GM12892 (cell line): Measurements from ENCODE around the gene DNAJC7.

ENCODE experiments used
- DNase-seq: peaks from one replicate; pipeline ENCODE4 v3.0.0; 2011; ENCODE audit not compliant: insufficient read length
- FAIRE-seq: peaks from 2 replicates; lab custom pipeline; 2011; peaks lifted over from hg19 to GRCh38; lab: Jason Lieb, UNC
- POLR2A ChIP-seq: IDR thresholded peaks from 2 replicates; pipeline ENCODE4 v1.6.1; 2011; ENCODE audit warnings: low read depth, low read length, control low read depth
- POLR2AphosphoS5 ChIP-seq: IDR thresholded peaks from 2 replicates; pipeline ENCODE4 v1.6.1; 2011; ENCODE audit warnings: low read depth, low read length, control low read depth
- TAF1 ChIP-seq: IDR thresholded peaks from 2 replicates; pipeline ENCODE4 v1.6.1; 2011; ENCODE audit warnings: low read depth, mild to moderate bottlenecking, control low read depth, low read length, borderline replicate concordance

Gene DNAJC7

DNA sequence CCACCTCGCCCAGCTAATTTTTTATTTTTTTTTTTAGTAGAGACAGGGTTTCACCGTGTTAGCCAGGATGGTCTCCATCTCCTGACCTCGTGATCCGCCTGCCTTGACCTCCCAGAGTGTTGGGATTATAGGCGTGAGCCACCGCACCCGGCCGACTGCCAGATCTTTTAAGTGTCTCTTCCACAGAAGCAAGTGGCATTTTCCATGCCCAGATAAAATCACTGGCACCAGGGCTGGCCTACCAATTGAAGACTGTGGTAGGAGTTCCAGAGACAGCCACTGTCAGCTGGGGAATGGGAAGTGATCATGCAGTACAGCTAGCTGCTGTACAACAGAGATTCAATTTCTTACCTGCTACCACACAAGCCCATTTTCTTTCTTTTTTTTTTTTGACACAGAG lies 32.8 kb downstream of the DNAJC7 start:
- DNase-seq, result no peak
- TF ChIP-seq TAF1 (no peak), POLR2AphosphoS5 (no peak), POLR2A (no peak)
- FAIRE-seq, result no peak

DNA sequence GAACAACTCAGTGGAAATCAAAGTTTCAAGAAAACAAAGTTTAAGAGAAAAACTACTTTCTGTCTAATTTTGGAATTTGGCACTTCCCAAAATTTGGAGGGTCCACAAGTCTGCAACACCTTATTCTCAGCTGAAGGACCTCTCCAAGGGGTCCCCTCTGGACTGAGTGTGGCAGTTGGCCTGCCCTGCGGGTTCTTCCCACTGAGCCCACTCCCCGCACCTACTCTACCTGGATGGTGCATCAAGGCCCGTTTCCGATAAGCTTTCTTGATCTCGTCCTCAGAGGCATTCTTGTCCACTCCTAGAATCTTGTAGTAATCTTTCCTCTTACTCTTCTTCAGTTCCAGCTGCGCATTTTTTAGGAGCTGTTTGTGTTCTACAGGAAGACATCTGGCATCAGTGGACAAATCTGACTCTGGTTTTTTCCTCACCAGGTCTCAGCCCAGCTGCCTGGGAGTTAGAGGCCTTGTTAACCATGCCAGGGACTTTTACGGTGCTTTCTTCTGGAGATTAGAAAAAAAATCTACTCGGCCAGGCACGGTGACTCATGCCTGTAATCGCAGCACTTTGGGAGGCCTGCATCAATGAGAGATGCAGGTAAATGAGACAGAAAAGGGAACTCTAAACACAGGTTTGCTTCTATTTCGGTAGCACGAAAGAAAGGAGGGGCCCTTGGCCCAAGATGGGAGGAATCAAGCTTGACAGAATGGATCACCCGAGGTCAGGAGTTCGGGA lies 35.0 kb downstream of the DNAJC7 start:
- DNase-seq, result no peak
- no peak for TF ChIP-seq POLR2AphosphoS5
- no peak for TF ChIP-seq POLR2A
- no peak for TF ChIP-seq TAF1
- FAIRE-seq, result no peak

DNA sequence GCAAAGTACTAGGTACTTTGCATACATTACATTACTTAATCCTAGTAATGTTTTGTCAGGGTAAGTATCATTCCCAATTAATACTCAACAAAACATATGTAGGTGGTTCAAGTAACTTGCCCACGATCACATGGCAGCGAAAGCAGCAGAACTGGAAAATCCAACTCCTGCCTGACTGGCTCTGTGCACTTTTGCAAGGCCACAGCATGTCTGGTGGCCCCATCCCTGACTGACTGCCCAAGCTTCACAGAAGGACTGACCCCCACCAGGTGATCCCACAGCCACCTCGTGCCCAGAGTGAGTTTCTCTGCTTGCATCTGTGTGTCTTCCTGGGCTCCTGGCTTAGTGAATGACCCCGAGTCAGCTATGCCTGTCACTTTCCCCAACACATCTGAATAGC lies 39.2 kb downstream of the DNAJC7 start:
- FAIRE-seq, result no peak
- no peak for DNase-seq

DNA sequence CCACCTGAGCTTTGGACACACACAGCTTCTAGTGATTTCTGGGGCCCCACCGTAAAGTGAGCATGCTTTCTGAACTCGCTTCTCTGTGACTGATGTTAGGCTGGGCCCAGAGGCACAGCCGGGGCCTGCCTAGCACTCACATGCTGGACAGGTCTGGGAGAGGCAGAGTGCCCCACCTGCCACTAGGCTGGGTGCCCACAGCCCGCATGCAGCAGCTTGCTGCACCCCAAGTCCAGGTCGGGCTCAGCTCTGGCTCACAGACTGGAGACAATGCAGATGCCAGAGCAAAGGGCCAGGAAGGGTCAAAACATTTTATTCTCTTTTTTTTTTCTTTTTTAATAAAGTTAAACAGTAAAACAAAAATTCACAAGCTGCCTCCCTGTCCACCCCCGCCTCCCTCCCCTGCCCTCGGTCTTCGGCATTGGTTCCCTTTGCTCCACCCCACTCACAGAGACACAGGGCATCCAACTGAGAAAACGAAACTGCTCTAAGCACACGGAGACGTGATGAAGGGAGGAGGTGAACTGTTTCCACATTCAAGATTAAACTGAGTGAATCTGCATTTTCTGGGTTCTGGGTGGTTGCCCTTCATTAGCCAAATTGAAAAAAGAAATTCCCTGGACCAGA lies 41.0 kb downstream of the DNAJC7 start:
- no peak for FAIRE-seq
- TF ChIP-seq POLR2A (no peak), POLR2AphosphoS5 (0 out of 2 replicates have a peak, but pooled peaks have one; percentile 17), TAF1 (no peak)
- DNase-seq, result no peak

More for the DNA sequence above, 39.2 kb downstream of the DNAJC7 start:
- no peak for TF ChIP-seq POLR2A
- TF ChIP-seq TAF1, result no peak
- TF ChIP-seq POLR2AphosphoS5, result no peak

DNA sequence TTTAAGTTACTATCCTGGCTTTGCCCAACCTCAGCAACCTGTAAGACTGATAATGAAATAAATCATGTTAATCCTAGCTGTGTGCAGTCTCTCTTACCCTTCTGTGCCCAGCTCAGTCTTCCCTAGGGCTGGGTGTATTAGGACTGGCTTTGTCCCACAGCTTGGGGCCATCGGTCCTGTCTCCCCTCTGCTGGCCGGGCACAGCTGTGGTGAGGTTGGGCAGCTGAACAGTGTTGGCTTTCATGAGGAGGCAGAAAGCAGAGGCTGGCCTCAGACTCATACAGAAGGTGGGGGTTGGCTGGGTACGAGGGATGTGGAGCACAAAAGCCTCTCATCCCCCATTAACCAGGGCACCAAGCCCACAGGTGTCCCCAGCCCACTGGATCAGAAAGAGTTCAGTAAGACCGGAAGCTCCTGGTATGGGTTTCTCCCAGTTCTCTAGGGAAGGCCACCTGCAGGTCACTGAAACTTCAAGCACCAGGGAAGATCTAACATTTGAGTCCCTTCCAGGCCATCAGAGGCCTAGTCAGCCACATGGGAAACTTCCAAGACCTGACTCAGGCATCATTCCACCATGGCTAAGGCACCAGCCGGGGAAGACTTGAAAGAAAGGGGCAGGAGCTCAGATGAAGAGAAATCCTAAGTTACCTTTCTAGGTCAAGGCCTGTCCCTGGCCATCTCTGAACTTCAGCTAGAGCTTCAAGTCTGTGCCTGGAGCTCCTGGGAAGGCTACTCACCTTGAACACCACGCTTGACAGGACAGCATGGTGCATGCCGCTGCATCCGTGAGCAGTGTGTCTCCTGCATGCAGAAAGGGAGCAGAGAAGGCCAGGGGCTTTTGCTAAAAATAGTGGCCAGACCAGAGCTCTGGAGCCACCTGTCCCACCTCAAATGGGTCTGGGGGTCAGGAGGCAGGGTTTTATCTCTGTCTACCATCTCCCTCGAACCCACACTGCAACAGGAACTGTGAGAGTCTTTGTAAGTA lies 41.8 kb downstream of the DNAJC7 start:
- FAIRE-seq, result no peak
- DNase-seq, result no peak
- 0 out of 2 replicates have a peak, but pooled peaks have one; percentile 22 for TF ChIP-seq POLR2AphosphoS5
- TF ChIP-seq TAF1, result no peak

DNA sequence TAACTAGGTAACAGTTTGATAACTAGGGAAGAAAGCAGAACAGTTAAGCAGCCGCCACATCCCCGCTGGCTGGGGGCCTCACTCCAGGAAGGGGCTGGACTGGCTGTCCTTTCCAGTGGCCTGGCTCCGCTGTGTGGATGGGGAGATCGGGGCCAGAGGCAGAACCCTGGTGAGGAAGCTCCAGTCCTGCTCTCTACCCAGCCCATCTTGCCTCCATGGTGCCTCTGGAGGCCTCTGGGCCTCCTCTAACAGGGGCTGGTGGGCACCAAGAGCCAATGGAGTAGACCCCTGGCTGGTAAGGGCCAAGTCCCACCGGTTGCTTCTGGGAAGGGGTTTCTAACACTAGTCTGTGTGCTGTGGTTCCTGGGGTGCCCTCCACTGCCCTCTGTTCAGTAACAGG lies 42.6 kb downstream of the DNAJC7 start:
- FAIRE-seq (no peak), DNase-seq (no peak)
- TF ChIP-seq TAF1, result no peak
- no peak for TF ChIP-seq POLR2AphosphoS5
- no peak for TF ChIP-seq POLR2A

DNA sequence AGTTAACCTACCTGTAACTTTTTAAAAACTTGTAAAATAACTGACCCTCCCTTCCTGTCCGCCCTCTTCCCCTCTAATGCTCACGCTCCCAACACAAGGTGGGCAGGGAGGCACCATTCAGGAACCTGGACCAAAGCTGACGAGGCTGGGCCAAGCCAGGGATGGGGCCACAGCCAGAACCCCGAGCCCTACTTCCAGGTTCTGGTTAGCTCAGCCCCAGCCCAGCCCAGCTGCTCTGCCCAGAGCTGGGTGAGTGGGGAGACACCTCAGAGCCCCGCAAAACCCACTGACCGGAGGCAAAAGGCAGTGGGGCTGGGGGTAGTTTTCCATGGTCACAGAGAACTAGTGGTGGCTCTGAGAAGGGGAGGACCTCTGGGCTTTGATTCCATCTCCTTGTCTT lies 43.2 kb downstream of the DNAJC7 start:
- no peak for FAIRE-seq
- DNase-seq, result no peak
- no peak for TF ChIP-seq TAF1
- TF ChIP-seq POLR2A, result no peak
- no peak for TF ChIP-seq POLR2AphosphoS5

DNA sequence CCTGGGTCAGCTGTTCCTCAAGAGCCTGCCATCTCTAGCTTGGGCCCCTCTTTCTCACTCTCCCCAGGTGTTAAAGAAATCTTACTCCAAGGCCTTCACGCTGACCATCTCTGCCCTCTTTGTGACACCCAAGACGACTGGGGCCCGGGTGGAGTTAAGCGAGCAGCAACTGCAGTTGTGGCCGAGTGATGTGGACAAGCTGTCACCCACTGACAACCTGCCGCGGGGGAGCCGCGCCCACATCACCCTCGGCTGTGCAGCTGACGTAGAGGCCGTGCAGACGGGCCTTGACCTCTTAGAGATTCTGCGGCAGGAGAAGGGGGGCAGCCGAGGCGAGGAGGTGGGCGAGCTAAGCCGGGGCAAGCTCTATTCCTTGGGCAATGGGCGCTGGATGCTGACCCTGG lies 43.8 kb downstream of the DNAJC7 start:
- no peak for TF ChIP-seq TAF1
- TF ChIP-seq POLR2AphosphoS5, result no peak
- TF ChIP-seq POLR2A, result no peak
- FAIRE-seq, result no peak
- DNase-seq, result no peak

DNA sequence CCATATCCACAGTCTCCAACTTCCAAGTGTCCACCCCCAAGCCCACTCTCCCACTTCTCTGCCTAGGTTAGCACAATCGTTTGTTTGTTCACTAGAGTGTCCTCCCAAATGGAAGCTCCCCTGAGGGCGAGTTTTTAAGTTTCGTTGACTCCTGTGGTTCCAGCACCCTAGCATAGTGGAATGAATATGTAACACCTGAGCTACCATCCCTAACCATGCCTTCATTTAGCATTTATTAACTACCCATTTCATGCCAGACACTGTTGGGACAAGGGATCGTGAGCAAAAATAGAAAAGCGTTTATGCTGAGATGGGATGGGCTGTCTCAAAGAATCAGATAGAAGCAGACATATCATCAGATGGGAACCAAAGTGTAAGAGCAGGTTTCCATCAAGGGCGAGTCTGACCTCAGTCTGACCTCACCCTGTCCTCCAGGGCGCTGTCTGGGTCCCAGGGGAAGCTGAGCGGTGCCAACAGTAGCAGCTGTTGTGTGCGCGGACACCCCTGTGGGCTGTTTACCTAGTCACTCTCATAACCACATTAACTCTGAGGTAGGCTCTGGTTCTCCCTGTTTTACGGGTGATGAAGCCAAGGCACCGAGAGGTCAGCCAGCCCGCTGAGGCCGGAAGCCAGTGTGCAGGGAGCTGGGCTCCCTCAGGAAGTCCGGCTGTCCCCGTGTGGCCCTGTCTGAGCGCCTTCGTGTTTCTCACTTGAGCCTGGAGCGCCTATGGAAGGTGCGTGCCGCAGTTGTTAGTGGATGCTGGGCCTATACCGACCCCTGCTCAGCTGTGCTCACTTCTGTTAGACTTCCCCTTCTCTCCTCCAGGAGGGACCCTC lies 44.5 kb downstream of the DNAJC7 start:
- TF ChIP-seq POLR2A, result no peak; the same call in 1 of the 2 replicates
- TF ChIP-seq TAF1, result no peak
- peak; percentile 43; the same call in 1 of the 2 replicates for TF ChIP-seq POLR2AphosphoS5
- DNase-seq (no peak), FAIRE-seq (peak; percentile 71)
